HG02970 (cell line): ENCODE results near the gene NUAK2.
A peak's percentile ranks its signal among the peaks of the same experiment; 100 is the strongest.

ENCODE experiments used
- ATAC-seq: cut with Tn5 transposase; IDR thresholded peaks from one replicate; pipeline ENCODE4 v1.9.1; 2021; ENCODE audit warnings: mild to moderate bottlenecking, moderate library complexity, moderate number of reproducible peaks; ENCODE audit not compliant: unreplicated experiment, low FRiP score

Gene NUAK2

GRCh38 chr1:205323794-205324193 lies 2.2 kb upstream of the NUAK2 start:
- ATAC-seq = no peak

GRCh38 chr1:205321959-205322283 lies 376 bp upstream of the NUAK2 start:
- no peak for ATAC-seq

GRCh38 chr1:205319081-205320018 lies 2.2 kb downstream of the NUAK2 start:
- ATAC-seq = no peak

- no peak for ATAC-seq
Observed at GRCh38 chr1:205318231-205318991, 3.1 kb downstream of the NUAK2 start.

GRCh38 chr1:205317311-205317917 lies 4.1 kb downstream of the NUAK2 start:
- ATAC-seq = no peak

GRCh38 chr1:205316161-205316566 lies 5.4 kb downstream of the NUAK2 start:
- no peak for ATAC-seq

- no peak for ATAC-seq
Observed at GRCh38 chr1:205315008-205315618, 6.4 kb downstream of the NUAK2 start.

GRCh38 chr1:205313563-205314308 lies 7.8 kb downstream of the NUAK2 start:
- peak; percentile 44 for ATAC-seq

- ATAC-seq = no peak
Observed at GRCh38 chr1:205312866-205313562, 8.5 kb downstream of the NUAK2 start.

- no peak for ATAC-seq
Observed at GRCh38 chr1:205310976-205311704, 10.4 kb downstream of the NUAK2 start.

GRCh38 chr1:205309741-205310140 lies 11.8 kb downstream of the NUAK2 start:
- ATAC-seq = no peak

- ATAC-seq = no peak
Observed at GRCh38 chr1:205306929-205307566, 14.5 kb downstream of the NUAK2 start.

- ATAC-seq = no peak
Observed at GRCh38 chr1:205304695-205305070, 16.9 kb downstream of the NUAK2 start.

GRCh38 chr1:205304046-205304694 lies 17.4 kb downstream of the NUAK2 start:
- ATAC-seq = no peak

GRCh38 chr1:205303247-205303888 lies 18.2 kb downstream of the NUAK2 start:
- ATAC-seq = no peak

GRCh38 chr1:205301842-205302588 lies 19.5 kb downstream of the NUAK2 start:
- no peak for ATAC-seq
